ENCODE results near the gene ZDHHC24.
A peak's percentile ranks its signal among the peaks of the same experiment; 100 is the strongest.

Gene ZDHHC24

DNA sequence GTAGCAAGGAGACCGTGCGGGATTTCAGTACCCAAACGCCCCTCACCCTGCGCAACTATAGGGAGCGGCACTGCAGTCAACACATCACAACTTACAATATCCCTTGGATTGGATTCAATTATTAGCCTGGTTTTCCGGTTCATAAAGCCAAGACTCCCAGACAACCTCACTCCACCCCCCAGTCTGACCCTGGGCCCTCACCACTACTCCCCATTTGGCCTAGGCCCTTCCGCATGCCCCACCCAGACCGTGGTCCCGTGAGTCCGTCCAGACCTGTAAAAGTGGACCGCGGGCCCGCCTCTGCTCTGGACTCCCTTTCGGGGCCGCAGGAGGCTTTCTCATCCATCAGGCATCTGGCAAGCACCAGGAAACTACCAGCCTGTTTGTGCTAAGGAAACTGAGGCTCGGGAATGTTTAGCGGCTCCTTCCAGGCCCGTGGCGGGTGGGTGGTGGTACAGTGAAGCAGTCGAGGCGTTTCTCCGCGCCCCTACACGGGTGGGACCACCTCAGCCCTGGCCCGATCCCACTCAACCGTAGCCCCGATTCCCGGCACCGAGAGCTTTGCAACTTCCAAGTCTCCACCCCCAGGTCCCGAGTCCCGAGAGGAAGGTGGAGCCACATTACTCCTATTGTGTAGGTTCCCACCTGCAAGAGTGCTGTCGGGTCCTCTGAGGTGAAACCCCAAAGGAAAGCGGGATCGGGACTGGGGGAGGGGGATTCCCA is 66.3 kb downstream of the ZDHHC24 start:
- no peak for DNase-seq (ENCODE audit: extremely low read depth, low read depth)
- TF ChIP-seq, protein P1, sequence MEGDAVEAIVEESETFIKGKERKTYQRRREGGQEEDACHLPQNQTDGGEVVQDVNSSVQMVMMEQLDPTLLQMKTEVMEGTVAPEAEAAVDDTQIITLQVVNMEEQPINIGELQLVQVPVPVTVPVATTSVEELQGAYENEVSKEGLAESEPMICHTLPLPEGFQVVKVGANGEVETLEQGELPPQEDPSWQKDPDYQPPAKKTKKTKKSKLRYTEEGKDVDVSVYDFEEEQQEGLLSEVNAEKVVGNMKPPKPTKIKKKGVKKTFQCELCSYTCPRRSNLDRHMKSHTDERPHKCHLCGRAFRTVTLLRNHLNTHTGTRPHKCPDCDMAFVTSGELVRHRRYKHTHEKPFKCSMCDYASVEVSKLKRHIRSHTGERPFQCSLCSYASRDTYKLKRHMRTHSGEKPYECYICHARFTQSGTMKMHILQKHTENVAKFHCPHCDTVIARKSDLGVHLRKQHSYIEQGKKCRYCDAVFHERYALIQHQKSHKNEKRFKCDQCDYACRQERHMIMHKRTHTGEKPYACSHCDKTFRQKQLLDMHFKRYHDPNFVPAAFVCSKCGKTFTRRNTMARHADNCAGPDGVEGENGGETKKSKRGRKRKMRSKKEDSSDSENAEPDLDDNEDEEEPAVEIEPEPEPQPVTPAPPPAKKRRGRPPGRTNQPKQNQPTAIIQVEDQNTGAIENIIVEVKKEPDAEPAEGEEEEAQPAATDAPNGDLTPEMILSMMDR (IDR thresholded peaks at IDR 0.05; ENCODE audit: low read depth, low read length, missing control alignments) = no peak
- H3K4me3 ChIP-seq (replicated peaks; ENCODE audit: low read depth, low read length) = peak overlapping the region; percentile 85

DNA sequence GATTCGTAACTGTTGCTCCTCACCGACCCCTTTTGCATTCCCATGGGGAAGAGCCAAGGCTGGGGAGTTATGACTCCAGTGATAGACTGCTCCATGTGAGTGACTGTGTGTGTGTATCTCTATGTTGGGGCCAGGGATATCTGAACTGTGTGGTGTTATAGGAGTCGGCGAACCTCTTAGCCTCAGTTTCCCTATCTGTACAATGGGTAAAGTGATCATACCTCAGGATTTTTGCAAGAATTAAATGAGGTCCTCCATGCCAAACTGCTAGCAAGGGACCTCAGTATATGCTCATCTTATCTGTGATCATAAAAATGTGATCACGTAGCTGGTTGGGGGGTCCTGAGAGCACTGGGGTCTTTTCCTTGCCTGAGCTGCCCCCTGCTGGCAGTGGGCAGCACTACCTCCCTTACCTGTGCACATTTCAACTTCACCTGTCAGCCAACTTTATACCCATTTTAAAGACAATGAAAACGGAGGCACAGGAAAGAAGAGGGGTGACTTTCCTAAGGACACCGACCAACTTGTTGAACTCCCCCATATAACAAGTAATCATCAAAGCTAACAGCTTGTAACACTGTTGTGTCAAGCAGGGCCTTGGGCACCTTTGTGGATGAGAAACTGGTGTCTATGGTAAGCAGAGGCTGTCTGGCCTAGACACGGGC is 67.0 kb downstream of the ZDHHC24 start:
- TF ChIP-seq, protein P1 (IDR thresholded peaks at IDR 0.05; ENCODE audit: low read depth, low read length, missing control alignments) = peak; percentile 88
- no peak for DNase-seq (ENCODE audit: extremely low read depth, low read depth)
- peak overlapping the region; percentile 85 for H3K4me3 ChIP-seq (replicated peaks; ENCODE audit: low read depth, low read length)

DNA sequence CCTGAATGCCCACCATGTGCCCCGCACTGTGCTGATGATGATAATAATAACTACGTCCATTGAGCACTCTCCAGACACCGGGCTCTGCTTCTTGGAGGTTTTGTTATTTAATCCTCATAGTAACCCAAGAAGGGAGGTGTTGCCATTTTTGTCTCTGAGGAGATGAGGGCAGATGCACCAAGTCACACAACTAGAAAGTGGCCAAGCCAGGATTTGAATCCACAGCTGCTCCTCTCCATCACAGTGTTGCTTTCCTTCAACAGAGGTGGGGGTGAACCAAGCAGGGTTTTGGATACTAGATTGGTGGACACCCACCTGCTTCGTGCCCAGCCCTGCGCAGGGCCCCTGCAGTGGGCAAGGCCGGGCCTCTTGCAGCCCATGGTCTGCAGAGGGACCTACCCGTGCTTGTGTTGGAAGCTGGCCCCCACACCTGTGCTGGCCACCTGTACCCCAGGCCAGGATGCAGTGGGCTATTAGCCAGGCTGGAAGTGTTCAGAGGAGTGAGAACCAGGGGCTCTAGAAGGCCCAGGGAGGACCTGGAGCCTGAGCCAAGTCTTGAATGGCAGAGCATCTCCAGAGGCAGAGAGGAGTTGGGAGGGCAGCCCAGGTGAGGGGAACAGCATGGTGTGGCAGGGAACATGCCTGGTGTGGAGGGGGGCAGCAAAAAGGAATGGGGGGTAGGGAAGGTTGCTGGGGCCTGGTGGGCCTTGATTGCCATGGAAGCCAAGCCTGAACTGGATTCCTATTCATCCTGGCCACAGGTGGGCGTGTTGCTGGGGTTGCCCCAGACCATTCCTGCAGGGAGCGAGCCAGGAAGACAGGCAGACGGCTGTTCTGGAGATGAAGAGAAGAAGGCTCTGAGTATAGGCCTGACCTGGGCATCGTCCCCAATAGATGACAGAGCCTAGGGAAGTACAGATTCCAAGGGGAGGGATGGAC is 68.3 kb downstream of the ZDHHC24 start:
- TF ChIP-seq, protein P1 (IDR thresholded peaks at IDR 0.05; ENCODE audit: low read depth, low read length, missing control alignments) = no peak
- no peak for DNase-seq (ENCODE audit: extremely low read depth, low read depth)
- H3K4me3 ChIP-seq (replicated peaks; ENCODE audit: low read depth, low read length) = no peak overlapping the region

DNA sequence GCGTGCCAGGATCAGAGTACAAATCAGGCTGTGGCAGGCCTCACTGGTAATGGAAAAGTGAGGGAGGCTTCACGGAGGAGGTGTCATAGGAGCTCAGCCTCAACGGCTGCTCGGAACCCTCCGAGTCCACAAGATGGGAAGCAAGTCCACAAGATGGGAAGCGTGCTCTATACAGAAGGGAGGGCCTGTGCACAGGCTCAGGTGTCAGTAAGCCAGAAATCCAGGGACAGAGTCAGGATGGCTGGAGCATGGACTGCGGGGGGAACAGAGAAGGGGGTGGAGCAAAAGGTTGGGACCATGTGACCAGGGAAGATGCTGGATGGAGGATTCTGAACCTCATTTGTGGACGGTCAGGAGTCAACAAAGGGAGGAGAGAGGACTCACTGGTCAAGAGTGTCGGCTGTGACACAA is 69.0 kb downstream of the ZDHHC24 start:
- H3K4me3 ChIP-seq (replicated peaks; ENCODE audit: low read depth, low read length) = no peak overlapping the region
- DNase-seq (ENCODE audit: extremely low read depth, low read depth) = no peak
- TF ChIP-seq, protein P1 (IDR thresholded peaks at IDR 0.05; ENCODE audit: low read depth, low read length, missing control alignments) = no peak

DNA sequence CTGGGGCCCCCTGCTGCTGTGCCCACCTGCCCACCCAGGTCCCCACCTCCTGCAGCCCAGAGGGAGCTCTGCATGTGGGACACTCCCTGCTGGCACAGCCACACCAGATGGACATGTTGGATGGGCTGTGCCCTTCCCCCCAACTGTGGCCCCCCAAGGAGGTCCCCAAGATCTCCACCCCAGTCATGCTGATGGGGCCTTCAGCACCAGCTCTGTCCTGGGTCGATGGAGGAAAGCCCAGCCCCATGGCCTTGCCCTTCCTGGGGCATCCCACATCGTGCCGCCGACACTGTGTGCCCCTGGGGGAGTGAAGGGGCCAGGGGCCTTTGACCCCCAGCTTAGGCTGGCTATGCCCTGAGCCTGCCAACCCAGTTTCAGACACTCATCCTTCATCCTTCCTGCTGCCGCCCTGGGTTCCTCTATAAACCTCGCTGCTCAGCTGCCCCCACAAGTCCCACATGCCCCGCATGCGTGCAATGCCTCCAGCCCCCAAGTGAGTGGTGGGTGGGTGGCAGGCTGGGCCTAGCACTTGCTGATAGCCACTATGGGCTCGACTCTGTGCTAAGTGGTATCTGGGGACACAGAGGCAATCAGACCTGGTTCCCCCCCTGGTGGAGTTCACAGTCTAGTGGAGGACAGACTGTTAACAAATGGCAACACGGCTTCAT is 69.5 kb downstream of the ZDHHC24 start:
- no peak overlapping the region for H3K4me3 ChIP-seq (replicated peaks; ENCODE audit: low read depth, low read length)
- TF ChIP-seq, protein P1 (IDR thresholded peaks at IDR 0.05; ENCODE audit: low read depth, low read length, missing control alignments) = no peak
- no peak for DNase-seq (ENCODE audit: extremely low read depth, low read depth)
